GM19468 (cell line): ENCODE measurements around the gene AMACR.

Source experiments
- ATAC-seq: cut with Tn5 transposase; IDR thresholded peaks from one replicate; pipeline ENCODE4 v1.9.1; 2021; ENCODE audit warnings: mild to moderate bottlenecking, moderate library complexity, moderate number of reproducible peaks; ENCODE audit not compliant: unreplicated experiment; ENCODE audit errors: extremely low read depth

Gene AMACR

GRCh38 chr5:34007621-34008600 is at the start of gene AMACR:
Gene AMACR, minus strand, starts transcription at chr5:34008050. Its CDS starts 31 bp downstream, at chr5:34008019.
- peak; percentile 78 for ATAC-seq

GRCh38 chr5:34057569-34057968 is 49.7 kb upstream of the AMACR start:
- no peak for ATAC-seq

DNA sequence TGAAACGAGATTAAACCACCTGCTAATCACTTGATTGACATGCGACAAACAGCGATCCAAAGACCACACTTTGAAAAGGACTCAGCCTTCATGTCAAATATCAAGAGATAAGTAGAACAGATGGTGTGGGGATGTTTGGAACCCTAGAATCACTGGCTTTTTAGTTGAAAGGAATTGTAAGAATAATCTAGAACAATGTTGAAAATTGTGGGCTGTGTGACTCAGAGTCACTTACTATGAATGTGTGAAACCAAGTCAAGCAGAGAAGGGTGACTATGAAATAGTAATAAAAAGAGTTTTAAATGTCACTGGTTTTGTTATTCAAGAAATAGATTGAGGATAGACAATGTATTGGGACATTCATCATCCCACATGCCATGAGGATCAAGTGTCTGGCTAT is 49.3 kb upstream of the AMACR start:
- ATAC-seq = no peak

DNA sequence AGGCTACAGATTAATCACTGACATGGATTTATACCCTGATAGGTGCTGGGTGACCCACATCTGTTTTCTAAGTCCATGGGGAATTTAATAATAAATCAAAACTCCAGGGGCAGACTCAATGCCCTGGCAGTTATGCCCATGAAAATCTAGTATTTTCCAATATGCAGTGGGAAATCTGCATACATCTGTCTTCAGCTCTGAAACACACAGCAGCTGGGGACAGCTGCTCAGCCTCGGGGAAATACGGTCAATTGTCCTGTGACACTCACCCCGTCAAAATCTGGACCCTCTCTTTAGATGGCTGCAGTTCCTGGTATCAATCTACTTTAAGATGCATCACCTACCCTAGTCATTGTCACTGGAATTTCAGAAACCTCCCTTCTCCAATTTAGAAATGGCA is 47.8 kb upstream of the AMACR start:
- ATAC-seq = no peak

GRCh38 chr5:34054400-34054729 is 46.5 kb upstream of the AMACR start:
- no peak for ATAC-seq

DNA sequence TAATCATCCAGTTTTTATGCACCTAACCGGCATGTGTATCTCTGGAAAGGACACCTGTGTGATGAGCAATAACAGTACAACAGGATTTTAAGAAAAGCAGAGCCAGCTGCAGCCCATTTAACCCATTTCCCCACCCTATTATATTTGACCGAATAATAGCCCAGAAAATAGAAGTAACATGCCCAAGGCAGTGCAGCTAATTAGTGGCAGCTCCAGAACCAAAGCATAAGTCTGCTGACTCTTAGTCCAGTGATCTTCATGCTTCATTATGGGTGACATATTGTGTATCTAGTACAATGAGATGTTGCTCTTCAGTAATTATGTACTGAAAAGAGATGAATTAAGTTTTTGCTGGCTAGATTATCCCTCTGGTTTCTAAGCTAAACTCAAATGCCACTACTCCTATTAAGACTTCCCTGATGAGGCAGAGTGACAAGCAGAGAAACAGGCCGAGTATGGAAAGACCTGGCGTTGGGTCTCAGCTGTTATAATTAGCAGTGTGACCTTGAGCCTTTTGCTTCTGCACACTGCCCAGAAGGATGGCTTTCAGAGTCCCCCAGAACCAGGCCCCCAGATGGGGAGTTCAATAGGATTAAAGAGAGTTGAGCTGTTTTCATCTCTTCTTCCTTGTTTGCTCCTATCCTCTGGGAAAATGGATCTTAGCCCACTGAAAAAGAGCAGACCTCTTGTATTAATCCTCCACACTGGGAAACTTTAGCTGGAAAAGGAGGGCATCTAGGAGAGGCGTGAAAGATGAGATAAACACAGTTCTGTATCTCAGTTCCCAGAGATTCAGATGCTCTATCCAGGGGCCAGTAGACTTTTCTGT is 45.9 kb upstream of the AMACR start:
- ATAC-seq = no peak

- ATAC-seq = no peak
Measured at GRCh38 chr5:34053133-34053532, 45.3 kb upstream of the AMACR start.

- ATAC-seq = no peak
Measured at GRCh38 chr5:34051374-34051980, 43.6 kb upstream of the AMACR start.

DNA sequence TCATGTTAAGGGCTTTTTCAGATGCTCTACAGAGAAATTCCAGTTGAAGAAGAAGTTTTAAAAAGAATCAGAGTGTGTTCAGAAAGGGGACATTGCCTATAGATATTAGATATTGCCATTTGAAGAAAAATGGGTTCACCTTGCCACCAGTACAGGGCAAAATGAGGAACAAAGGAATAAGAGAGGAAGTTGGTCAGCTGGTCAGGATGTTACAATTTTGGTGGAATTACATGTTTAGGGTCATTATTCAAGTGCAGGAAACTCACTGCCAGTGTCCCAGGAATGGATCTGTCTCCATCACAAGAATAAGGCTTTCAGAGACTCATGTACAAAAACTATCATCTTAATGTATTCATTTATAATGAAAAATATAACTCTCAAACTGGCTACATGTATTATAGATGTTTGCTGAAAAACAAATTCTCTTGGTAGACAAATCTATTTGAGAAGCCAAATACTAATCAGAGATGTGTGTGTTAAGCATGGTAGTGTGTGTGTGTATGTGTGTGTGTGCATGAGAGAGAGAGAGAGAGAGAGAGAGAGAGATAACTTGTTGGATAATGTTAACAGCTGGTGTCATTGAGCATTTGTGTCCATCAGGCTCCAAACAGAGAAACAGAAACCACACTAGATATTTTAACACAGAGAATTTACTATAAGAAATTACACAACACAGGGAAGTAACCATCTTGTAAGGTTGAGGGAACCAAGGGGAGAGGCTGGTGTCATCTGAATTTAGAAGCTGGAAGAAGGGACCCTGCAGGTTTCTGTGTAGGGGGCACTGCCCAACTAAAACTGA is 40.1 kb upstream of the AMACR start:
- no peak for ATAC-seq

DNA sequence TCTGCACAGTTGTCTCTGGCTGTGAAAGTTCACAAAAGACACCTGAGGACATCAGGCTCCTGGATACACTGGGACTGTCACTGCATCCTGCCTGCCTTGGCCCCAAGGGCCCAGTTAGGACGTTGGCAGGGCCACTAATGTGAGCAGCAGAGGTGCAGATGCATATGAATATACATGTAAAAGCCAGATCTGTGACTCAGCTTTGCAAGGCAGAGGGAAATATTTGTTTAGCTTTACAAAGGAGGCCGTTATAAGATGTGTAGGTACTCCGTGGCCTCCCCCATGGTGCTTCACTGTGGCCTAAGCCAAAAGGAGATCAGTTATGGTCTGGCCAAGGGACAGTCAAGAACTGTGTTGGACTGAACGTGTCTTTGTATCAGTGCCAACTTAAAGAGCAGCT is 39.3 kb upstream of the AMACR start:
- ATAC-seq = no peak

DNA sequence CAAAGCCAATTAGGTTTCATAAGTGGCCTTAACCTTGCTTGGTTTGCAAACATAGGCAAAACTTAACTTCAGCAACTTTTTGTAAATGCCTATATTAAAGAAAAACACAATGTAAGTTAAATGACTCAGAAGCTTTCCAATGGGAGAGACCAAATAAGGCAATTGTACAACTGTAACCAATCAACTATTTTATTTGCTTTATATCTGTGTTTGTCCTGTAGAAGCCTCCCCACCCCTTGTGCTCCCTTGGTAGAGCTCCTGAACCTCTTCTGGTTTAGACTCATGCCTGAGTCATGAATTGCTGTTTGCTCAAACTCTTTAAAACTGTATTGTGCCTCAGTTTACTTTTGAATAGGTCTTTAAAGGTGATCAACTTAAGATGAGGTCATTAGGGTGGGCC is 38.1 kb upstream of the AMACR start:
- no peak for ATAC-seq

DNA sequence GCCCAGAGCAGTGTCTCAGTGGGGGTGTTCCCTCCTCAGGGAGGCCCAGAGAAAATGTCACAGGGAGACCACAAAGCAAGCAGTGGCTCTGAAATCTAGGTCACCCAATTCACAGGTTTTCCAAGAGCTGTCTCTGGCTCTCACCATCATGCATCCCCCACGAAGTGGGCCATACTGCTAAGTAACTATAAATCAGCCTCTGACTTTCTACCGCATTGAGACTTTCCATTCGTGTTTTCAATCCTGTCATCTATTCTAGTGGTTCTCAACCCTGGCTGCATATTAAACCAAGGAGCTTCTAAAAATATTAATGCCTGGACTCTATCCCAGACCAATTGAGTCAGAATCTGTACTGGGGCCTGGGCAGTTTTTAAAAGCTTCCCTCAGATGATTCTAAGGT is 37.2 kb upstream of the AMACR start:
- ATAC-seq = no peak

- ATAC-seq = no peak
Measured at GRCh38 chr5:34043099-34043876, 35.4 kb upstream of the AMACR start, which contains the start of gene C1QTNF3. Gene C1QTNF3, minus strand, starts transcription at chr5:34043213. Its CDS starts 88 bp downstream, at chr5:34043125.

GRCh38 chr5:34042321-34042720 is 34.5 kb upstream of the AMACR start:
- no peak for ATAC-seq

DNA sequence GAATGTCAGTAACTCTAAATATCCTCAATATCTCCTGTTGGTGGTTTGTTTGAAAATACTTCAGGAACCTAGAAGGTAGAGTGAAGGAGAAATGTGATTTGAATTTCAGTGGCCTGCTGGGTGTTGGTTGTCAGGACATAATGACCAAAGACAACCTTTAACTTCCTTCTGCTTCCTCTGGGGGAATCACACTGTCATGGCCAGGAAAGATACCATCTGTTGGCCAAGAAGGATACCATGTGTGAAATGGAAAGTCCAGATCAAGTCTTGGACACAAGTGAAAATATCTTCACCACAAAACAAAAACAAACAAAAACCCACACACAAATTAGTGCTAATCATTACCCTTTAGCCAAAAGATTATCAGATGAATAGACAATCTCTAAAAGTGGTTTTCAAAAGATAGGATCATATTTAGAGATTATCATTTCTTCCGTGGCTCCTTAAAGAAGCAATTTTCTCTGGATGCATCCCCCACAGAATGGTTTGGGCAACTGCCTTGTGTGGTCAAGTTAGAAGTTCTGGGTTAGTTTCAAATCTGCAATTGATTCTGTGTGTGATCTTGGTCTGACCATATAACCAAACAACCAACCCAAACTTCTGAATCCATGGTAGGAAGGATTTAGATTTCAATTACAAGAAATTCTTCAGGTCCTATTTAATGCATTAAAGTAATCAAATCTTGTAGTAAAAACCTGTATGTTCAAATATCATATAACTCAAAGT is 33.6 kb upstream of the AMACR start:
- no peak for ATAC-seq

DNA sequence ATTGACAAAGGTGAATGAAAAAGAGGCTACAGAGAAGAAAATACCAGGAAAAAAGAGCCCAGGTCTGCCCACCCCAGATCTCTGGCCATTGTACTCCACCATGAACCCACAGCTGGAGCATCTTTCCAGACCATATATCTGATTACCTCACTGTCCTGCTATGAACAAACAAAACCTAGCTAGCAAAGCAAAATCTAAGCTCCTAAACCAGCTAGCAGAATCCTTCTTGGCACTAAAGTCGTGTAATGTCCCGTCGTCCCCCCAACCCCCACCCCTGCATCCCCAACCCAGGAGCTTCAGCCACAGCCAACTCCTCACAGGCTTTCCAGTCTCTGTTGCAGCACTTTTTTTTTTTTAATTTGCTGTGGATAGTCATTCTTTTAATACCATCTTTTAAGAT is 32.6 kb upstream of the AMACR start:
- ATAC-seq = no peak

DNA sequence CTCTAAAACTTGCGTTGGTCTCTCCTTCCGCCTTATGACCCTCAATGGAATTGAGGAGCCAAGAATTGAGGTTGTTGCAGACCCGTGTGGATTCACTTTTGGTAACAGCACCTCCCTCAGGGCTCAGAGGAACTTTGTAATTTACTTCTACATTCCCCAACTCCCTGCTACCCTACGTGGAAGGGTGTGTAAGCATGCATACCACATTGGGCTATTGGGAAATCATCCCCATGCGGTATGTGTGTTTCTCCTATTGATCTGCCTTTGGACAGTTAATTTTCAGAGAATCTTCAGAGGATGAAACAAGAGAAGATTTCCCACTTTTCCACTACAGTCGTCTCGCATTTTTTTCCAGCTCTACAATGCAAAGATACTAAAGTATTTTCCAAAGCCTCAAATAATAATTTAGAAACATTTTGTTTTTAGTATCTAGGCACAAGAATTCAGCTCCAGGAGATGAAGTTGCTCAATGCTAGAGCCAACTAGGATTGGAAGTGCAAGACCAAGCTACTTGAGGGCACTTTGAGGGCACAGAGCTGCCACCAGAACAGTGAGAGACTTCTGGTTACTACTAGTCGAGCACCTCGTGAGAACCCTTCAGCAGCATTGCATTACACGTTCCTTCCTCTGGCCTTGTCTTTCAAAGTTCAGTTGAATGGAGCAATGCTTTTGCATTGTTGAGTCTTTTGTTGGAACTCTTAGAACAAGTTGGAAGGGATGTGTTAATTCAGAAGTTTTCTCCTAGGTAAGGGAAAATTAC is 31.7 kb upstream of the AMACR start:
- no peak for ATAC-seq

GRCh38 chr5:34038838-34039237 is 31.0 kb upstream of the AMACR start:
- ATAC-seq = no peak
